Liver (tissue), 9 donors: ENCODE measurements around the gene DHX16. TPM values are rescaled to one million over a fixed set of nuclear protein-coding genes. Genes with fewer than 3 reads are reported as not detected.

Experiments
- DNase-seq: peaks from one replicate; pipeline ENCODE4 v3.0.0-alpha.2; 2017; ENCODE audit warnings: low spot score
- H3K27ac ChIP-seq, 2 donors: one replicate each; pipeline ENCODE4 v1.7.0; 2013; ENCODE audit warnings: inconsistent platforms in 2 of 2, low read length in 2 of 2, control low read depth in 1 of 2, low read depth in 1 of 2, mild to moderate bottlenecking in 1 of 2
- H3K27me3 ChIP-seq, 4 donors: one replicate each; pipeline versions ENCODE4 v1.6.1 to v1.7.0; 2013; ENCODE audit warnings: low read length in 3 of 4, inconsistent platforms in 1 of 4, mild to moderate bottlenecking in 1 of 4, moderate library complexity in 1 of 4; ENCODE audit not compliant: control insufficient read depth in 4 of 4, insufficient read depth in 4 of 4
- H3K36me3 ChIP-seq, 4 donors: one replicate each; pipeline versions ENCODE4 v1.6.1 to v1.7.0; 2013; ENCODE audit warnings: low read length in 3 of 4, mild to moderate bottlenecking in 3 of 4, low read depth in 1 of 4, moderate library complexity in 1 of 4; ENCODE audit not compliant: control insufficient read depth in 4 of 4, insufficient read depth in 3 of 4
- H3K4me1 ChIP-seq, 4 donors: one replicate each; pipeline versions ENCODE4 v1.6.1 to v1.7.0; 2013; ENCODE audit warnings: low read length in 3 of 4, mild to moderate bottlenecking in 3 of 4, moderate library complexity in 1 of 4; ENCODE audit not compliant: control insufficient read depth in 4 of 4, insufficient read depth in 4 of 4
- H3K4me3 ChIP-seq, 3 donors: one replicate each; pipeline versions ENCODE4 v1.6.1 to v1.7.0; 2013; ENCODE audit warnings: low read length in 3 of 3, control low read depth in 1 of 3, low read depth in 1 of 3, mild to moderate bottlenecking in 1 of 3
- H3K9ac ChIP-seq, 2 donors: one replicate each; pipeline ENCODE4 v1.7.0; 2013; ENCODE audit warnings: low read length in 2 of 2, mild to moderate bottlenecking in 2 of 2, moderate library complexity in 2 of 2, control low read depth in 1 of 2, low read depth in 1 of 2
- H3K9me3 ChIP-seq, 4 donors: one replicate each; pipeline versions ENCODE4 v1.6.1 to v1.7.0; 2013; ENCODE audit warnings: low read length in 3 of 4; ENCODE audit not compliant: control insufficient read depth in 4 of 4
- CTCF ChIP-seq: fragments of 150-350 bp; IDR thresholded peaks from 2 replicates; pipeline ENCODE4 v1.5.1; 2017; ENCODE audit warnings: improper control_type of control experiment, low read depth, low read length; ENCODE audit not compliant: missing input control
- EGR1 ChIP-seq, 2 donors: IDR thresholded peaks; 2 replicates each; pipeline ENCODE4 v1.6.1; 2016 to 2018; ENCODE audit warnings: antibody characterized with exemption in 2 of 2, low read depth in 2 of 2
- FOXA1 ChIP-seq: IDR thresholded peaks from 2 replicates; pipeline ENCODE4 v1.6.1; 2016; ENCODE audit warnings: antibody characterized with exemption
- HNF4A ChIP-seq, 2 donors: conservative IDR thresholded peaks; 2 replicates each; pipeline ENCODE4 v1.6.1; 2016; ENCODE audit warnings: antibody characterized with exemption in 2 of 2, mild to moderate bottlenecking in 2 of 2
- RXRA ChIP-seq, 2 donors: IDR thresholded peaks; 2 replicates each; pipeline ENCODE4 v1.6.1; 2017 to 2018; ENCODE audit warnings: antibody characterized with exemption in 2 of 2, mild to moderate bottlenecking in 1 of 2
- TAF1 ChIP-seq: conservative IDR thresholded peaks from 2 replicates; pipeline ENCODE4 v1.6.1; 2016; ENCODE audit warnings: antibody characterized with exemption, mild to moderate bottlenecking
- WGBS: extraction: QIAGEN DNeasy Blood & Tissue Kit; methylation state at CpG from one replicate; pipeline ENCODE4 v1.1.7; 2013; 5-methylcytosine and 5-hydroxymethylcytosine counted together
- polyA plus RNA-seq, 2 donors: library from polyadenylated mRNA; stranded (reverse) in 1 of 2; unstranded in 1 of 2; fragments of 200-250 nt in 1 of 2; fragments of >200 nt in 1 of 2; fragmentation: Nextera tagmentation in 1 of 2; extraction: Ambion mirVana in 1 of 2; gene quantifications; one replicate each; pipeline versions ENCODE4 v1.2.1 to v1.2.3, GENCODE V29; 2013 to 2015
- total RNA-seq, 2 donors: library from RNA; depleted of rRNA; stranded (reverse); fragments of >200 nt; gene quantifications; one replicate each; pipeline ENCODE4 v1.2.3, GENCODE V29; 2014
- donor health status: healthy.
- donor health status: healthy.
- donor health status: healthy.
- donor health status: healthy.
- donor health status: healthy.

The DHX16 gene
- total and polyA plus RNA-seq, 4 donors, result 10.1 to 23.9 (median 17.4) TPM

- Histone ChIP-seq H3K9ac (peak within 1 kb of the TSS; percentile 75 to 81), H3K4me1 (peaks cover 19 to 74% (median 57%) of the 10 kb centered on the region in 4 donors), H3K9me3 (no peaks in the 10 kb centered on the region), H3K4me3 (peak within 1 kb of the TSS; percentile 60 to 94 (median 77)), H3K36me3 (no peaks in the 10 kb centered on the region), H3K27me3 (no peaks in the 10 kb centered on the region), H3K27ac (peak within 1 kb of the TSS; percentile 97 to 99)
- 4% methylated on average over 41 of the region's 41 CpGs for WGBS
- TF ChIP-seq RXRA (IDR thresholded peaks at IDR 0.05), result no peak
- TF ChIP-seq HNF4A (conservative IDR thresholded peaks at IDR 0.05), result peak in 1 of 2 donors; percentile 11
- TF ChIP-seq EGR1 (IDR thresholded peaks at IDR 0.05; ENCODE audit: low read depth in 2 of 2), result peak in 1 of 2 donors; percentile 15
- peak; percentile 66 for DNase-seq
Observed at GRCh38 chr6:30686009-30686907, 13.5 kb upstream of the DHX16 start, which contains the start of gene PPP1R18. Gene PPP1R18 (minus strand): TSS chr6:30686645. CDS start chr6:30686018, 627 bp downstream.

- Histone ChIP-seq H3K4me3 (peak overlapping the region; percentile 60 to 94 (median 77)), H3K9ac (peak overlapping the region; percentile 75 to 81), H3K27me3 (no peaks in the 10 kb centered on the region), H3K27ac (peak overlapping the region; percentile 97 to 99), H3K4me1 (peaks cover 19 to 71% (median 53%) of the 10 kb centered on the region in 4 donors), H3K9me3 (no peaks in the 10 kb centered on the region), H3K36me3 (no peaks in the 10 kb centered on the region)
- TF ChIP-seq FOXA1 (no peak), CTCF (no peak)
- WGBS, result 61% methylated on average over 29 of the region's 29 CpGs
- no peak for DNase-seq
Observed at GRCh38 chr6:30685157-30686008, 12.6 kb upstream of the DHX16 start.

- 50% methylated on average over 21 of the region's 21 CpGs for WGBS
- H3K4me3 ChIP-seq, result peak overlapping the region; percentile 60 to 94 (median 77)
- peak overlapping the region; percentile 97 to 99 for H3K27ac ChIP-seq
- no peak for DNase-seq
- no peaks in the 10 kb centered on the region for H3K9me3 ChIP-seq
- no peak for TF ChIP-seq TAF1
- TF ChIP-seq RXRA (IDR thresholded peaks at IDR 0.05), result no peak
- peak in 1 of 2 donors; percentile 24 for TF ChIP-seq HNF4A (conservative IDR thresholded peaks at IDR 0.05)
- peak overlapping the region; percentile 75 to 81 for H3K9ac ChIP-seq
- no peaks in the 10 kb centered on the region for H3K27me3 ChIP-seq
- H3K4me1 ChIP-seq, result peaks cover 16 to 71% (median 55%) of the 10 kb centered on the region in 4 donors
- H3K36me3 ChIP-seq, result no peaks in the 10 kb centered on the region
Observed at GRCh38 chr6:30684386-30685156, 11.8 kb upstream of the DHX16 start.
